ENCODE results near the gene MDFIC2. TPM values are rescaled to one million over a fixed set of nuclear protein-coding genes. Genes with fewer than 3 reads are reported as not detected.
A peak's percentile ranks its signal among the peaks of the same experiment; 100 is the strongest.

Gene MDFIC2
- total RNA-seq, 1 donor from 2014 or later = not detected

DNA sequence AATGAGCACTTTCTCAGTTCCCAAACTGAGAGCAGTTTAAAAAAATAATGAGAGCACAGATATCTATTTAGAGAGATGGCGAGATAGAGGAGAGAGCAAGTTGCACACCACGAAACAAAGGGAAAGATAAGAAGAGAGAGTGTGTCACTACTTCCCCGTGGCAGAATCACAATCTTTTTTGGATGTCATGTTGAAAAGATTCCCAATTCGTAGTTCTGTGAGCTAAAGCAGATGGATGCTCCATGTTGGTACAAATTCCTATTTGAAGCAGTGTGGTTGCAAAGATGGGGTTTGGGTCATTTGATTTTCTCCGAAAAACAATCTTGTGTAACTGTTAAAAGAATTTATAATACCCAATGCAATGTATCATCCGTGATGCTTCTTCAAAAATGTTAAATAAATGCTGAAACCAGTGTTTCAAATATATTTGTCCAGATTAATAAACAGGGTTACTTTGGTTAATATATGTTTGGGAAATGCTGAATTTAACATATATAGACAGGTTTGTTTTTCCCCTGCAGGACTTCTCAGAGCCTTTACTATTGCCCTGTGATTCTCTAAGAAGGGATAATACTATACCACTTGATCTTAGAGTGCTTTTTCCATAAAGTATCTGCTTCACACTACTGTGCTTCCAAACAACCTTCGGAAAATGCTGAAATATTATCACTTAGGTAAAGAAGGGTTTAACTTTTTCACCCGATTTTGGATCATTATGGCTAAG is 128.5 kb downstream of the MDFIC2 start:
- Mint-ChIP-seq H3K27ac (no peak overlapping the region), H3K27me3 (peaks cover 52% of the 10 kb centered on the region), H3K36me3 (ENCODE audit: insufficient read depth) (no peaks in the 10 kb centered on the region), H3K9me3 (ENCODE audit: low read depth) (no peaks in the 10 kb centered on the region), H3K4me3 (ENCODE audit: low read depth) (no peak overlapping the region), H3K4me1 (ENCODE audit: low read depth) (no peaks in the 10 kb centered on the region)
- TF ChIP-seq, protein P1, sequence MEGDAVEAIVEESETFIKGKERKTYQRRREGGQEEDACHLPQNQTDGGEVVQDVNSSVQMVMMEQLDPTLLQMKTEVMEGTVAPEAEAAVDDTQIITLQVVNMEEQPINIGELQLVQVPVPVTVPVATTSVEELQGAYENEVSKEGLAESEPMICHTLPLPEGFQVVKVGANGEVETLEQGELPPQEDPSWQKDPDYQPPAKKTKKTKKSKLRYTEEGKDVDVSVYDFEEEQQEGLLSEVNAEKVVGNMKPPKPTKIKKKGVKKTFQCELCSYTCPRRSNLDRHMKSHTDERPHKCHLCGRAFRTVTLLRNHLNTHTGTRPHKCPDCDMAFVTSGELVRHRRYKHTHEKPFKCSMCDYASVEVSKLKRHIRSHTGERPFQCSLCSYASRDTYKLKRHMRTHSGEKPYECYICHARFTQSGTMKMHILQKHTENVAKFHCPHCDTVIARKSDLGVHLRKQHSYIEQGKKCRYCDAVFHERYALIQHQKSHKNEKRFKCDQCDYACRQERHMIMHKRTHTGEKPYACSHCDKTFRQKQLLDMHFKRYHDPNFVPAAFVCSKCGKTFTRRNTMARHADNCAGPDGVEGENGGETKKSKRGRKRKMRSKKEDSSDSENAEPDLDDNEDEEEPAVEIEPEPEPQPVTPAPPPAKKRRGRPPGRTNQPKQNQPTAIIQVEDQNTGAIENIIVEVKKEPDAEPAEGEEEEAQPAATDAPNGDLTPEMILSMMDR (IDR thresholded peaks at IDR 0.05; ENCODE audit: unreplicated experiment) = no peak
- no peak for DNase-seq (ENCODE audit: low spot score, unreplicated experiment)

- TF ChIP-seq, protein P1 (IDR thresholded peaks at IDR 0.05; ENCODE audit: unreplicated experiment) = no peak
- DNase-seq (ENCODE audit: low spot score, unreplicated experiment) = no peak
- Mint-ChIP-seq H3K27me3 (peaks cover 51% of the 10 kb centered on the region), H3K36me3 (ENCODE audit: insufficient read depth) (no peaks in the 10 kb centered on the region), H3K27ac (no peak overlapping the region), H3K4me1 (ENCODE audit: low read depth) (peaks cover under 1% of the 10 kb centered on the region), H3K4me3 (ENCODE audit: low read depth) (no peak overlapping the region), H3K9me3 (ENCODE audit: low read depth) (no peaks in the 10 kb centered on the region)
These were observed 130.3 kb downstream of the MDFIC2 start for GRCh38 chr3:70182166-70182565.

- H3K36me3 Mint-ChIP-seq (ENCODE audit: insufficient read depth) = no peaks in the 10 kb centered on the region
- H3K4me3 Mint-ChIP-seq (ENCODE audit: low read depth) = no peak overlapping the region
- no peaks in the 10 kb centered on the region for H3K9me3 Mint-ChIP-seq (ENCODE audit: low read depth)
- no peak for DNase-seq (ENCODE audit: low spot score, unreplicated experiment)
- TF ChIP-seq, protein P1 (IDR thresholded peaks at IDR 0.05; ENCODE audit: unreplicated experiment) = no peak
- H3K27ac Mint-ChIP-seq = peak overlapping the region; percentile 8
- peaks cover 42% of the 10 kb centered on the region for H3K27me3 Mint-ChIP-seq
- peaks cover 2% of the 10 kb centered on the region for H3K4me1 Mint-ChIP-seq (ENCODE audit: low read depth)
These were observed 131.8 kb downstream of the MDFIC2 start for GRCh38 chr3:70180664-70181063.

DNA sequence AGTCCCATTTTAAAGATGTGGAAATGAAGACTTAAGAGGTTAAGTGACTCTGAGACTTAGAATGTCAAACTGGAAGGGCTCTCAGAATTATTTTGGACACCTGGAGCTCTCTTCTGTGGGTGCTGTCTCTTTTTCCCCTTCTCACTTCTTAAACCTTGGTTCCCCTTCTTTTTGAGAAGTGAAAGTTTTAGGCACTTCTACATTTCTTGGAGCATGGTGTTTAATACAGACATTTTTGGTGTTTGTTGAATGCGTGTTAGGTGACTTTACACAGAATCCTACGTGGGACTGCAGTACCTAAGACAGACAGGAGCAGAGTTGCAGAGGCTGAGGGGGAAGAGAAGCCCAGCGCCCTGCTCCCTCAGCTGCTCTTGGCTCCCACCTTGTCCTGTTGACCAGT is 133.3 kb downstream of the MDFIC2 start:
- H3K9me3 Mint-ChIP-seq (ENCODE audit: low read depth) = no peaks in the 10 kb centered on the region

GRCh38 chr3:70177881-70178645 is 134.4 kb downstream of the MDFIC2 start:
- no peak overlapping the region for H3K4me3 Mint-ChIP-seq (ENCODE audit: low read depth)
- no peaks in the 10 kb centered on the region for H3K36me3 Mint-ChIP-seq (ENCODE audit: insufficient read depth)
- DNase-seq (ENCODE audit: low spot score, unreplicated experiment) = no peak
- no peaks in the 10 kb centered on the region for H3K9me3 Mint-ChIP-seq (ENCODE audit: low read depth)
- peaks cover 38% of the 10 kb centered on the region for H3K27me3 Mint-ChIP-seq
- peaks cover 2% of the 10 kb centered on the region for H3K4me1 Mint-ChIP-seq (ENCODE audit: low read depth)
- TF ChIP-seq, protein P1 (IDR thresholded peaks at IDR 0.05; ENCODE audit: unreplicated experiment) = no peak
- H3K27ac Mint-ChIP-seq = no peak overlapping the region

More for the DNA sequence above, 133.3 kb downstream of the MDFIC2 start:
- no peaks in the 10 kb centered on the region for H3K36me3 Mint-ChIP-seq (ENCODE audit: insufficient read depth)
- DNase-seq (ENCODE audit: low spot score, unreplicated experiment) = no peak
- TF ChIP-seq, protein P1 (IDR thresholded peaks at IDR 0.05; ENCODE audit: unreplicated experiment) = no peak
- peaks cover 40% of the 10 kb centered on the region for H3K27me3 Mint-ChIP-seq
- H3K4me3 Mint-ChIP-seq (ENCODE audit: low read depth) = no peak overlapping the region
- no peak overlapping the region for H3K27ac Mint-ChIP-seq
- peaks cover 2% of the 10 kb centered on the region for H3K4me1 Mint-ChIP-seq (ENCODE audit: low read depth)
